Body of pancreas (tissue), 4 donors: Measurements from ENCODE around the gene GALNTL6. TPM values are rescaled to one million over a fixed set of nuclear protein-coding genes. Genes with fewer than 3 reads are reported as not detected.
A peak's percentile ranks its signal among the peaks of the same experiment; 100 is the strongest.

ENCODE experiments used
- ATAC-seq: fragments of 150-250 bp; one replicate; pipeline ENCODE4 v1.9.1; 2016
- DNase-seq, 4 donors: peaks; one replicate each; pipeline ENCODE4 v3.0.0-alpha.2; 2019
- H3K27ac ChIP-seq, 4 donors: fragments of 200-600 bp; sonication (generic); 1 replicate in 3 of 4; 2 replicates in 1 of 4; pipeline versions ENCODE4 v1.5.1 to v1.6.1; 2016 to 2019; ENCODE audit warnings: mild to moderate bottlenecking in 1 of 4, mixed read lengths in 1 of 4, moderate library complexity in 1 of 4
- H3K27me3 ChIP-seq, 2 donors: fragments of 200-600 bp; sonication (generic); one replicate each; pipeline ENCODE4 v1.6.0; 2016; ENCODE audit warnings: mild to moderate bottlenecking in 1 of 2
- H3K36me3 ChIP-seq, 2 donors: fragments of 200-600 bp; sonication (generic); replicated peaks in 1 of 2; 2 replicates each; pipeline ENCODE4 v1.5.1; 2016; ENCODE audit warnings: low read depth in 2 of 2; ENCODE audit not compliant: insufficient read depth in 1 of 2
- H3K4me1 ChIP-seq: fragments of 200-600 bp; sonication (generic); one replicate; pipeline ENCODE4 v1.6.0; 2016
- H3K4me3 ChIP-seq, 2 donors: fragments of 200-600 bp; sonication (generic); 1 replicate in 1 of 2; 2 replicates in 1 of 2; pipeline ENCODE4 v1.5.1; 2016 to 2019
- H3K9me3 ChIP-seq, 3 donors: fragments of 200-600 bp; sonication (generic); 1 replicate in 2 of 3; 2 replicates in 1 of 3; pipeline ENCODE4 v1.5.1; 2016
- CTCF ChIP-seq, 7 experiments: fragments of 450-650 bp in 4 of 7; fragments of 200-600 bp in 3 of 7; sonication (generic) in 3 of 7; IDR thresholded peaks; one replicate each; pipeline ENCODE4 v1.5.1; 2016 to 2019; ENCODE audit warnings: antibody characterized with exemption in 7 of 7
- POLR2A ChIP-seq, 3 donors: fragments of 450-650 bp; IDR thresholded peaks; one replicate each; pipeline ENCODE4 v1.6.1; 2016; ENCODE audit warnings: antibody characterized with exemption in 3 of 3, mild to moderate bottlenecking in 2 of 3
- WGBS, 2 donors: methylation state at CpG; one replicate each; pipeline ENCODE4 v1.1.5; 2017; 5-methylcytosine and 5-hydroxymethylcytosine counted together
- intact Hi-C: fragments of 100-400 bp; cut with DNase I; formaldehyde crosslinking; loops from one replicate; pipeline ENCODE4 v1.15.1; 2023
- total RNA-seq, 2 donors: library from RNA; depleted of rRNA; stranded (reverse); fragments of >200 nt; gene quantifications; one replicate each; pipeline ENCODE4 v1.1.0, GENCODE V29; 2016

GALNTL6 gene
- total RNA-seq, 2 donors from 2014 or later, result 0.26 TPM; not detected in 1

GRCh38 chr4:171966356-171966755 lies 153.2 kb downstream of the GALNTL6 start:
- no peak for ATAC-seq
- H3K27me3 ChIP-seq, result no peaks in the 10 kb centered on the region
- no peaks in the 10 kb centered on the region for H3K9me3 ChIP-seq
- no peak for TF ChIP-seq POLR2A (IDR thresholded peaks at IDR 0.05)
- no peak for TF ChIP-seq CTCF (IDR thresholded peaks at IDR 0.05)
- DNase-seq, result no peak
- H3K4me1 ChIP-seq, result no peaks in the 10 kb centered on the region
- intact Hi-C loops, result no loop called here
- no peak overlapping the region for H3K27ac ChIP-seq
- WGBS, 2 donors, result 48 to 50% methylated on average over 2 of the region's 2 CpGs
- H3K4me3 ChIP-seq, result no peak overlapping the region
- H3K36me3 ChIP-seq, result no peaks in the 10 kb centered on the region

- Histone ChIP-seq H3K27me3 (no peaks in the 10 kb centered on the region), H3K4me1 (no peaks in the 10 kb centered on the region), H3K9me3 (no peaks in the 10 kb centered on the region), H3K4me3 (no peak overlapping the region), H3K27ac (no peak overlapping the region), H3K36me3 (no peaks in the 10 kb centered on the region)
- intact Hi-C loops, result no loop called here
- TF ChIP-seq POLR2A (IDR thresholded peaks at IDR 0.05), result no peak
- no peak for TF ChIP-seq CTCF (IDR thresholded peaks at IDR 0.05)
- ATAC-seq (no peak), DNase-seq (no peak)
Measured at GRCh38 chr4:171978216-171978615, 165.0 kb downstream of the GALNTL6 start.

GRCh38 chr4:171979461-171979860 lies 166.3 kb downstream of the GALNTL6 start:
- Histone ChIP-seq H3K9me3 (no peaks in the 10 kb centered on the region), H3K4me3 (no peak overlapping the region), H3K36me3 (no peaks in the 10 kb centered on the region), H3K4me1 (no peaks in the 10 kb centered on the region), H3K27ac (no peak overlapping the region), H3K27me3 (no peaks in the 10 kb centered on the region)
- DNase-seq, result no peak
- WGBS, 2 donors, result 38% methylated on average over 2 of the region's 2 CpGs
- intact Hi-C loops, result no loop called here
- TF ChIP-seq CTCF (IDR thresholded peaks at IDR 0.05), result no peak
- TF ChIP-seq POLR2A (IDR thresholded peaks at IDR 0.05), result no peak
- no peak for ATAC-seq

- ATAC-seq, result no peak
- Histone ChIP-seq H3K36me3 (no peaks in the 10 kb centered on the region), H3K27ac (no peak overlapping the region), H3K9me3 (no peaks in the 10 kb centered on the region), H3K27me3 (no peaks in the 10 kb centered on the region), H3K4me3 (no peak overlapping the region), H3K4me1 (no peaks in the 10 kb centered on the region)
- no peak for DNase-seq
- intact Hi-C loops, result no loop called here
- TF ChIP-seq POLR2A (IDR thresholded peaks at IDR 0.05) (no peak), CTCF (IDR thresholded peaks at IDR 0.05) (no peak)
Measured at GRCh38 chr4:171981185-171981584, 168.0 kb downstream of the GALNTL6 start.

GRCh38 chr4:171983935-171984805 lies 171.0 kb downstream of the GALNTL6 start:
- TF ChIP-seq CTCF (IDR thresholded peaks at IDR 0.05), result no peak
- TF ChIP-seq POLR2A (IDR thresholded peaks at IDR 0.05), result no peak
- no peaks in the 10 kb centered on the region for H3K4me1 ChIP-seq
- ATAC-seq (no peak), DNase-seq (peak in 1 of 4 donors; percentile 11)
- no peaks in the 10 kb centered on the region for H3K27me3 ChIP-seq
- no peak overlapping the region for H3K27ac ChIP-seq
- intact Hi-C loops, result no loop called here
- no peak overlapping the region for H3K4me3 ChIP-seq
- H3K36me3 ChIP-seq, result no peaks in the 10 kb centered on the region
- H3K9me3 ChIP-seq, result no peaks in the 10 kb centered on the region
- WGBS, 2 donors, result 64 to 78% methylated on average over 5 of the region's 5 CpGs
